Right ventricle myocardium inferior (tissue), 1 donor: ENCODE measurements around the gene TMEM190. TPM values are rescaled to one million over a fixed set of nuclear protein-coding genes. Genes with fewer than 3 reads are reported as not detected.
A peak's percentile ranks its signal among the peaks of the same experiment; 100 is the strongest.
"Not testable (repeated sequence)": the region's sequence is repeated elsewhere in the genome, so short reads cannot be mapped to it uniquely, and the experiment has no call there.

ENCODE experiments used
- ATAC-seq: fragments of 200-7000 bp; cut with Tn5 transposase; one replicate; pipeline ENCODE4 v1.9.1; 2020; ENCODE audit warnings: mild to moderate bottlenecking, moderate library complexity
- DNase-seq: peaks from one replicate; pipeline ENCODE4 v3.0.0; 2021; ENCODE audit errors: missing footprints
- intact Hi-C: fragments of 100-400 bp; cut with DNase I; formaldehyde crosslinking; loops from one replicate; pipeline ENCODE4 v1.11.0; 2022
- total RNA-seq: library from RNA; stranded (reverse); fragmentation: NEBNext Ultra II Directional; extraction: Animal tissue kit (Norgen Biotek cat#: 25700); gene quantifications from one replicate; pipeline ENCODE4 v1.2.1, GENCODE V29; 2021
- donor health status: DM: no; HTN: yes; CAD: no; lungs with severe emphysema.

Gene TMEM190
- total RNA-seq, 1 donor from 2014 or later = not detected

GRCh38 chr19:55406091-55406825, 29.6 kb downstream of the TMEM190 start:
- ATAC-seq = no peak
- intact Hi-C loops = no loop called here

GRCh38 chr19:55406826-55407549, 30.4 kb downstream of the TMEM190 start:
- DNase-seq = no peak
- intact Hi-C loops = no loop called here
- no peak for ATAC-seq

More at GRCh38 chr19:55406091-55406825, 29.6 kb downstream of the TMEM190 start:
- no peak for DNase-seq

GRCh38 chr19:55407550-55407799, 30.8 kb downstream of the TMEM190 start, which contains the start of gene UBE2S:
Gene UBE2S, minus strand, starts transcription at chr19:55407788. Its CDS starts 199 bp downstream, at chr19:55407589.
- intact Hi-C loops, ATAC-seq: not testable (repeated sequence)

GRCh38 chr19:55407800-55408532, 31.3 kb downstream of the TMEM190 start:
- intact Hi-C loops = no loop called here
- DNase-seq (peak; percentile 100), ATAC-seq (peak; percentile 97)

More at GRCh38 chr19:55407550-55407799, 30.8 kb downstream of the TMEM190 start, which contains the start of gene UBE2S:
- not testable (repeated sequence) for DNase-seq

- ATAC-seq = no peak
- intact Hi-C loops = no loop called here
Measured at GRCh38 chr19:55408533-55408872, 31.9 kb downstream of the TMEM190 start.

GRCh38 chr19:55409179-55409578, 32.6 kb downstream of the TMEM190 start:
- ATAC-seq, intact Hi-C loops, DNase-seq: not testable (repeated sequence)

More at GRCh38 chr19:55408533-55408872, 31.9 kb downstream of the TMEM190 start:
- no peak for DNase-seq

- DNase-seq (no peak), ATAC-seq (no peak)
- intact Hi-C loops = loop anchor here (10.0 kb wide), 1 partner anchor 105 kb away; no protein-coding TSS in a partner anchor
Measured at GRCh38 chr19:55410168-55410567, 33.5 kb downstream of the TMEM190 start.

GRCh38 chr19:55418185-55418584, 41.6 kb downstream of the TMEM190 start:
- intact Hi-C loops = loop anchor here (2.0 to 10.0 kb wide), 2 partner anchors 113 to 277 kb away; no protein-coding TSS in a partner anchor
- ATAC-seq (peak; percentile 88), DNase-seq (no peak)

GRCh38 chr19:55419103-55419502, 42.5 kb downstream of the TMEM190 start:
- intact Hi-C loops = loop anchor here (2.0 to 10.0 kb wide), 2 partner anchors 114 to 278 kb away; no protein-coding TSS in a partner anchor
- ATAC-seq = no peak
- no peak for DNase-seq

- intact Hi-C loops = loop anchor here (2.0 to 10.0 kb wide), 2 partner anchors 115 to 279 kb away; no protein-coding TSS in a partner anchor
- ATAC-seq = no peak
- no peak for DNase-seq
Measured at GRCh38 chr19:55419624-55420236, 43.1 kb downstream of the TMEM190 start.

- DNase-seq, ATAC-seq, intact Hi-C loops: not testable (repeated sequence)
Measured at GRCh38 chr19:55421281-55421680, 44.7 kb downstream of the TMEM190 start.

GRCh38 chr19:55423225-55424005, 46.8 kb downstream of the TMEM190 start:
- ATAC-seq (no peak), DNase-seq (no peak)
- intact Hi-C loops = no loop called here

GRCh38 chr19:55424518-55424917, 47.9 kb downstream of the TMEM190 start:
- no peak for DNase-seq
- no peak for ATAC-seq
- intact Hi-C loops = no loop called here

GRCh38 chr19:55426042-55426441, 49.4 kb downstream of the TMEM190 start:
- ATAC-seq = no peak
- no peak for DNase-seq
- intact Hi-C loops = no loop called here
